RWPE2 (cell line): ENCODE data around the gene SPECC1.
A peak's percentile ranks its signal among the peaks of the same experiment; 100 is the strongest.

Experiments
- ATAC-seq: fragments of 200-7000 bp; cut with Tn5 transposase; 3 replicates; pipeline ENCODE4 v1.9.1; 2021; ENCODE audit warnings: low read depth
- DNase-seq: peaks from one replicate; pipeline ENCODE4 v3.0.0-alpha.2; 2020; ENCODE audit warnings: low spot score
- H3K27ac ChIP-seq: fragments of 450-650 bp; 2 replicates; pipeline ENCODE4 v1.5.1; 2017; ENCODE audit warnings: mild to moderate bottlenecking; ENCODE audit not compliant: poor library complexity, severe bottlenecking
- H3K27me3 ChIP-seq: fragments of 250-450 bp; sonication (Bioruptor Pico); 2 replicates; pipeline ENCODE4 v1.5.1; 2021; ENCODE audit warnings: mild to moderate bottlenecking, moderate library complexity; ENCODE audit not compliant: insufficient read depth, poor library complexity, severe bottlenecking
- H3K36me3 ChIP-seq: fragments of 250-450 bp; sonication (Bioruptor Pico); 2 replicates; pipeline ENCODE4 v1.5.1; 2020; ENCODE audit warnings: low read depth, mild to moderate bottlenecking, moderate library complexity
- H3K4me1 ChIP-seq: fragments of 250-450 bp; sonication (Bioruptor Pico); 2 replicates; pipeline ENCODE4 v1.5.1; 2021; ENCODE audit warnings: mild to moderate bottlenecking, moderate library complexity; ENCODE audit not compliant: insufficient read depth, poor library complexity, severe bottlenecking
- H3K4me3 ChIP-seq: fragments of 250-450 bp; sonication (Bioruptor Pico); 2 replicates; pipeline ENCODE4 v1.5.1; 2021; ENCODE audit warnings: mild to moderate bottlenecking, moderate library complexity; ENCODE audit not compliant: severe bottlenecking
- H3K9me3 ChIP-seq: fragments of 250-450 bp; sonication (Bioruptor Pico); 2 replicates; pipeline ENCODE4 v1.5.1; 2021; ENCODE audit warnings: mild to moderate bottlenecking, moderate library complexity; ENCODE audit not compliant: severe bottlenecking
- TF ChIP-seq, protein P1 (sequence below): fragments of 450-650 bp; IDR thresholded peaks from one replicate; pipeline ENCODE4 v1.5.1; 2017; ENCODE audit warnings: mild to moderate bottlenecking, moderate library complexity; ENCODE audit not compliant: poor library complexity, severe bottlenecking

SPECC1 gene

GRCh38 chr17:20216853-20217252 lies 207.7 kb downstream of the SPECC1 start:
- H3K27me3 ChIP-seq: no peaks in the 10 kb centered on the region
- peaks cover 24% of the 10 kb centered on the region for H3K4me1 ChIP-seq
- peaks cover 12% of the 10 kb centered on the region; the same call in 1 of the 2 replicates for H3K36me3 ChIP-seq
- H3K4me3 ChIP-seq: no peak overlapping the region
- ATAC-seq (no peak), DNase-seq (no peak)
- TF ChIP-seq, protein P1, sequence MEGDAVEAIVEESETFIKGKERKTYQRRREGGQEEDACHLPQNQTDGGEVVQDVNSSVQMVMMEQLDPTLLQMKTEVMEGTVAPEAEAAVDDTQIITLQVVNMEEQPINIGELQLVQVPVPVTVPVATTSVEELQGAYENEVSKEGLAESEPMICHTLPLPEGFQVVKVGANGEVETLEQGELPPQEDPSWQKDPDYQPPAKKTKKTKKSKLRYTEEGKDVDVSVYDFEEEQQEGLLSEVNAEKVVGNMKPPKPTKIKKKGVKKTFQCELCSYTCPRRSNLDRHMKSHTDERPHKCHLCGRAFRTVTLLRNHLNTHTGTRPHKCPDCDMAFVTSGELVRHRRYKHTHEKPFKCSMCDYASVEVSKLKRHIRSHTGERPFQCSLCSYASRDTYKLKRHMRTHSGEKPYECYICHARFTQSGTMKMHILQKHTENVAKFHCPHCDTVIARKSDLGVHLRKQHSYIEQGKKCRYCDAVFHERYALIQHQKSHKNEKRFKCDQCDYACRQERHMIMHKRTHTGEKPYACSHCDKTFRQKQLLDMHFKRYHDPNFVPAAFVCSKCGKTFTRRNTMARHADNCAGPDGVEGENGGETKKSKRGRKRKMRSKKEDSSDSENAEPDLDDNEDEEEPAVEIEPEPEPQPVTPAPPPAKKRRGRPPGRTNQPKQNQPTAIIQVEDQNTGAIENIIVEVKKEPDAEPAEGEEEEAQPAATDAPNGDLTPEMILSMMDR: no peak
- no peaks in the 10 kb centered on the region for H3K9me3 ChIP-seq
- H3K27ac ChIP-seq: no peak overlapping the region

GRCh38 chr17:20217677-20218076 lies 208.5 kb downstream of the SPECC1 start:
- Histone ChIP-seq H3K4me3 (no peak overlapping the region), H3K27ac (no peak overlapping the region), H3K4me1 (peaks cover 25% of the 10 kb centered on the region), H3K36me3 (peaks cover 4% of the 10 kb centered on the region; the same call in 1 of the 2 replicates), H3K9me3 (no peaks in the 10 kb centered on the region), H3K27me3 (no peaks in the 10 kb centered on the region)
- ATAC-seq: no peak
- TF ChIP-seq, protein P1: no peak
- no peak for DNase-seq

- no peak overlapping the region for H3K27ac ChIP-seq
- ATAC-seq (no peak), DNase-seq (no peak)
- H3K4me3 ChIP-seq: no peak overlapping the region
- TF ChIP-seq, protein P1: no peak
- no peaks in the 10 kb centered on the region for H3K9me3 ChIP-seq
- H3K27me3 ChIP-seq: no peaks in the 10 kb centered on the region
- H3K36me3 ChIP-seq: no peaks in the 10 kb centered on the region; the same call in 1 of the 2 replicates
- H3K4me1 ChIP-seq: peaks cover 25% of the 10 kb centered on the region
Measured at GRCh38 chr17:20218272-20218671, 209.1 kb downstream of the SPECC1 start.

DNA sequence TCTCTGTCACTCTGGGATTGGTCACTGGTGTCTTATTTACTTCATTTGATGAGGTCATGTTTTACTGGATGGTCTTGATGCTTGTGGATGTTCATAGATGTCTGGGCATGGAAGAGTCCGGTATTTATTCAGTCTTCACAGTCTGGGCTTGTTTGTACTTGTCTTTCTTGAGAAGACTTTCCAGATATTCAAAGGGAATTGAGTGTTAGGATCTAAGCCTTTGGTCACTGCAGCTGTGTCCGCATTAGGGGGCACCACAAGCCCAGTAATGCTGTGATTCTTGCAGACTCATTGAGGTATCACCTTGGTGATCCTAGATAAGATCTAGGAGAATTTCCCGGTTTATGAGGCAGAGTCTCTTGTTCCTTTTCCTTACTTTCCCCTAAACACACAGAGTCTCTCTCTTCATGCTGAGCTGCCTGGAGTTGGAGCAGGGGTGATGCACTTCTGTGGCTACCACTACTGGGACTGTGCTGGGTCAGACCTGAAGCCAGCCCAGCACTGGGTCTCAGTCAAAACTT lies 214.7 kb downstream of the SPECC1 start:
- peaks cover 19% of the 10 kb centered on the region for H3K4me1 ChIP-seq
- peaks cover 20% of the 10 kb centered on the region for H3K36me3 ChIP-seq
- no peaks in the 10 kb centered on the region for H3K27me3 ChIP-seq
- TF ChIP-seq, protein P1: peak; percentile 14
- H3K27ac ChIP-seq: peak overlapping the region; percentile 44
- no peak overlapping the region for H3K4me3 ChIP-seq
- ATAC-seq (peak; percentile 62), DNase-seq (no peak)
- H3K9me3 ChIP-seq: no peaks in the 10 kb centered on the region

DNA sequence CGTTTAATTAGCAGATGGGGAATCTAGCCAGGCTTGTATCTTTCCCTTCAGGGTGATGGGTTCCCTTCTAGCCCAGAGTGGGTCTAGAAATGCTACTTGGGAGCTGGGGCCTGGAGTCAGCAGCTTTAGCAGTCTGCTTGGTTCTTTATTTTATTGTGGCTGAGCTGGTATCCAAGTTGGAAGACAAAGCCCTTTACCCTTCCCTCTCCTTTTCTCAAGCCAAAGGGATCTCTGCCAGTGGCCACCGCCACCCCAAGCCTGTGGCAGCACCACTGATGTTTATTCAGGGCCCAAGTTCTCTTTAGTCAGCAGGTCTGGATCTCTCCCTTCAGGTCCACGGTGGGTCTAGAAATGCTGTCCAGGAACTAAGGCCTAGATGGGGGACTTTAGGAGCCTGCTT lies 215.2 kb downstream of the SPECC1 start:
- peak overlapping the region; percentile 44 for H3K27ac ChIP-seq
- no peak overlapping the region for H3K4me3 ChIP-seq
- H3K4me1 ChIP-seq: peaks cover 19% of the 10 kb centered on the region
- H3K36me3 ChIP-seq: peaks cover 25% of the 10 kb centered on the region
- no peak for ATAC-seq
- no peak for DNase-seq
- no peaks in the 10 kb centered on the region for H3K9me3 ChIP-seq
- TF ChIP-seq, protein P1: no peak
- H3K27me3 ChIP-seq: no peaks in the 10 kb centered on the region
